WTC11 (cell line): ENCODE measurements around the gene SDC4.

Experiments used
- CREB1 ChIP-seq: sonication (generic); formaldehyde crosslinking; IDR thresholded peaks from 2 replicates; pipeline ENCODE4 v1.8.0; 2023; ENCODE audit warnings: mild to moderate bottlenecking, missing genetic modification reagents
- ELF4 ChIP-seq: sonication (generic); formaldehyde crosslinking; IDR thresholded peaks from 2 replicates; pipeline ENCODE4 v1.8.1; 2022; ENCODE audit warnings: low read depth, mild to moderate bottlenecking, moderate library complexity, missing genetic modification reagents
- ESRRA ChIP-seq: sonication (generic); formaldehyde crosslinking; IDR thresholded peaks from 2 replicates; pipeline ENCODE4 v1.8.1; 2022; ENCODE audit warnings: mild to moderate bottlenecking, missing genetic modification reagents, borderline replicate concordance
- GABPB1 ChIP-seq: sonication (generic); formaldehyde crosslinking; IDR thresholded peaks from 2 replicates; pipeline ENCODE4 v1.8.1; 2023; ENCODE audit warnings: mild to moderate bottlenecking, missing genetic modification reagents
- JUN ChIP-seq: sonication (generic); formaldehyde crosslinking; IDR thresholded peaks from 2 replicates; pipeline ENCODE4 v1.8.0; 2023; ENCODE audit warnings: mild to moderate bottlenecking, missing genetic modification reagents
- SOX15 ChIP-seq: fragments of 250-450 bp; sonication (Bioruptor Pico); IDR thresholded peaks from 2 replicates; pipeline ENCODE4 v1.9.0; 2021; ENCODE audit warnings: mild to moderate bottlenecking
- TF ChIP-seq, protein P1 (sequence below): fragments of 200-600 bp; IDR thresholded peaks from 2 replicates; pipeline ENCODE4 v1.8.0; 2022; ENCODE audit warnings: antibody characterized with exemption
- TF ChIP-seq, protein P2 (sequence below): sonication (generic); formaldehyde crosslinking; IDR thresholded peaks from 2 replicates; pipeline ENCODE4 v1.8.1; 2023; ENCODE audit warnings: mild to moderate bottlenecking, missing genetic modification reagents, moderate library complexity
- TF ChIP-seq, protein P3 (sequence below): sonication (generic); formaldehyde crosslinking; conservative IDR thresholded peaks from 2 replicates; pipeline ENCODE4 v1.8.1; 2023; ENCODE audit warnings: mild to moderate bottlenecking, low read depth, missing genetic modification reagents, moderate library complexity
- TF ChIP-seq, protein P4 (sequence below): sonication (generic); formaldehyde crosslinking; IDR thresholded peaks from 2 replicates; pipeline ENCODE4 v1.8.1; 2023; ENCODE audit warnings: mild to moderate bottlenecking, missing genetic modification reagents
- TF ChIP-seq, protein P5 (sequence below): sonication (generic); formaldehyde crosslinking; IDR thresholded peaks from 2 replicates; pipeline ENCODE4 v1.8.0; 2022; ENCODE audit warnings: missing genetic modification reagents

DNA sequence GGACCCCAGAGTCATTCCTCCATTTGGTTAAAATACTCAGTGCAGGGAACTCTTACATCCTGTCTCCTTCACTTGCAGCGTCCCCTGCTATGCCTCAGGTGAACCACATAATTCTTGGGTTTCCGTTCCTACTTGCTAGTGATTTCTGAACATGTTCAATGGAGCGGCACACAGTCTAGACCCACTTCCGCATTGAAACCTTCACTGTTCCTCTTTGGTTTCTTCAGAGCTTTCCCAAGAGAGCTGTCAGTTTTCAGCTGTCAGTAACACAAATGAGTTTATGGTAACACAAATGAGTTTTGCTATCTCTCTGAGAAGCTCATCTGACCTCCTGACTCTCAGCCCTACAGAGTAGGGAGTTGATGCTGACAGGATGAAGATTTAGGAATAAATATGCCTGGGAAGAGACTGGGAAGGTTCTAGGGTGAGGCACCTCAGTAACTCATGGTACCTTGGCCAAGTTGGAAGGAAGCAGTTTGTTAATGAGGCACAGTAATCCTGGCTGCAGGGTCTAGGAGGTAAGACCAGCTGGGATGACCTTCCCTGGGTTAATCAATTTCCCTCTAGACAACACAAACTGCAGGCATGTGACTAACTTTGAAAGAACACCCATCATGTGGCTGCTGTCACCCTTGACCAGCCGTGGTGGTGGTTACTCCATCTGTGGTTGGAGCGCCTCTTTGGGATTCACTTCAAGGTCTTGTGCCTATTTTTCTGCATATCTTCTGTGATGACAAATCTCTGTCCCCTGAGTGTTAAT lies 20.2 kb upstream of the SDC4 start:
- TF ChIP-seq, protein P1, sequence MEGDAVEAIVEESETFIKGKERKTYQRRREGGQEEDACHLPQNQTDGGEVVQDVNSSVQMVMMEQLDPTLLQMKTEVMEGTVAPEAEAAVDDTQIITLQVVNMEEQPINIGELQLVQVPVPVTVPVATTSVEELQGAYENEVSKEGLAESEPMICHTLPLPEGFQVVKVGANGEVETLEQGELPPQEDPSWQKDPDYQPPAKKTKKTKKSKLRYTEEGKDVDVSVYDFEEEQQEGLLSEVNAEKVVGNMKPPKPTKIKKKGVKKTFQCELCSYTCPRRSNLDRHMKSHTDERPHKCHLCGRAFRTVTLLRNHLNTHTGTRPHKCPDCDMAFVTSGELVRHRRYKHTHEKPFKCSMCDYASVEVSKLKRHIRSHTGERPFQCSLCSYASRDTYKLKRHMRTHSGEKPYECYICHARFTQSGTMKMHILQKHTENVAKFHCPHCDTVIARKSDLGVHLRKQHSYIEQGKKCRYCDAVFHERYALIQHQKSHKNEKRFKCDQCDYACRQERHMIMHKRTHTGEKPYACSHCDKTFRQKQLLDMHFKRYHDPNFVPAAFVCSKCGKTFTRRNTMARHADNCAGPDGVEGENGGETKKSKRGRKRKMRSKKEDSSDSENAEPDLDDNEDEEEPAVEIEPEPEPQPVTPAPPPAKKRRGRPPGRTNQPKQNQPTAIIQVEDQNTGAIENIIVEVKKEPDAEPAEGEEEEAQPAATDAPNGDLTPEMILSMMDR, result no peak
- TF ChIP-seq, protein P2, sequence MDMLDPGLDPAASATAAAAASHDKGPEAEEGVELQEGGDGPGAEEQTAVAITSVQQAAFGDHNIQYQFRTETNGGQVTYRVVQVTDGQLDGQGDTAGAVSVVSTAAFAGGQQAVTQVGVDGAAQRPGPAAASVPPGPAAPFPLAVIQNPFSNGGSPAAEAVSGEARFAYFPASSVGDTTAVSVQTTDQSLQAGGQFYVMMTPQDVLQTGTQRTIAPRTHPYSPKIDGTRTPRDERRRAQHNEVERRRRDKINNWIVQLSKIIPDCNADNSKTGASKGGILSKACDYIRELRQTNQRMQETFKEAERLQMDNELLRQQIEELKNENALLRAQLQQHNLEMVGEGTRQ, result no peak
- TF ChIP-seq SOX15 (CRISPR knock-in tag), result no peak
- TF ChIP-seq, protein P3, sequence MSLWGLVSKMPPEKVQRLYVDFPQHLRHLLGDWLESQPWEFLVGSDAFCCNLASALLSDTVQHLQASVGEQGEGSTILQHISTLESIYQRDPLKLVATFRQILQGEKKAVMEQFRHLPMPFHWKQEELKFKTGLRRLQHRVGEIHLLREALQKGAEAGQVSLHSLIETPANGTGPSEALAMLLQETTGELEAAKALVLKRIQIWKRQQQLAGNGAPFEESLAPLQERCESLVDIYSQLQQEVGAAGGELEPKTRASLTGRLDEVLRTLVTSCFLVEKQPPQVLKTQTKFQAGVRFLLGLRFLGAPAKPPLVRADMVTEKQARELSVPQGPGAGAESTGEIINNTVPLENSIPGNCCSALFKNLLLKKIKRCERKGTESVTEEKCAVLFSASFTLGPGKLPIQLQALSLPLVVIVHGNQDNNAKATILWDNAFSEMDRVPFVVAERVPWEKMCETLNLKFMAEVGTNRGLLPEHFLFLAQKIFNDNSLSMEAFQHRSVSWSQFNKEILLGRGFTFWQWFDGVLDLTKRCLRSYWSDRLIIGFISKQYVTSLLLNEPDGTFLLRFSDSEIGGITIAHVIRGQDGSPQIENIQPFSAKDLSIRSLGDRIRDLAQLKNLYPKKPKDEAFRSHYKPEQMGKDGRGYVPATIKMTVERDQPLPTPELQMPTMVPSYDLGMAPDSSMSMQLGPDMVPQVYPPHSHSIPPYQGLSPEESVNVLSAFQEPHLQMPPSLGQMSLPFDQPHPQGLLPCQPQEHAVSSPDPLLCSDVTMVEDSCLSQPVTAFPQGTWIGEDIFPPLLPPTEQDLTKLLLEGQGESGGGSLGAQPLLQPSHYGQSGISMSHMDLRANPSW (CRISPR knock-in tag), result no peak
- TF ChIP-seq CREB1, result no peak
- TF ChIP-seq GABPB1 (CRISPR knock-in tag), result no peak
- TF ChIP-seq JUN, result no peak
- TF ChIP-seq, protein P4, sequence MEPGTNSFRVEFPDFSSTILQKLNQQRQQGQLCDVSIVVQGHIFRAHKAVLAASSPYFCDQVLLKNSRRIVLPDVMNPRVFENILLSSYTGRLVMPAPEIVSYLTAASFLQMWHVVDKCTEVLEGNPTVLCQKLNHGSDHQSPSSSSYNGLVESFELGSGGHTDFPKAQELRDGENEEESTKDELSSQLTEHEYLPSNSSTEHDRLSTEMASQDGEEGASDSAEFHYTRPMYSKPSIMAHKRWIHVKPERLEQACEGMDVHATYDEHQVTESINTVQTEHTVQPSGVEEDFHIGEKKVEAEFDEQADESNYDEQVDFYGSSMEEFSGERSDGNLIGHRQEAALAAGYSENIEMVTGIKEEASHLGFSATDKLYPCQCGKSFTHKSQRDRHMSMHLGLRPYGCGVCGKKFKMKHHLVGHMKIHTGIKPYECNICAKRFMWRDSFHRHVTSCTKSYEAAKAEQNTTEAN (CRISPR knock-in tag), result no peak
- TF ChIP-seq ESRRA (CRISPR knock-in tag), result no peak
- TF ChIP-seq, protein P5, sequence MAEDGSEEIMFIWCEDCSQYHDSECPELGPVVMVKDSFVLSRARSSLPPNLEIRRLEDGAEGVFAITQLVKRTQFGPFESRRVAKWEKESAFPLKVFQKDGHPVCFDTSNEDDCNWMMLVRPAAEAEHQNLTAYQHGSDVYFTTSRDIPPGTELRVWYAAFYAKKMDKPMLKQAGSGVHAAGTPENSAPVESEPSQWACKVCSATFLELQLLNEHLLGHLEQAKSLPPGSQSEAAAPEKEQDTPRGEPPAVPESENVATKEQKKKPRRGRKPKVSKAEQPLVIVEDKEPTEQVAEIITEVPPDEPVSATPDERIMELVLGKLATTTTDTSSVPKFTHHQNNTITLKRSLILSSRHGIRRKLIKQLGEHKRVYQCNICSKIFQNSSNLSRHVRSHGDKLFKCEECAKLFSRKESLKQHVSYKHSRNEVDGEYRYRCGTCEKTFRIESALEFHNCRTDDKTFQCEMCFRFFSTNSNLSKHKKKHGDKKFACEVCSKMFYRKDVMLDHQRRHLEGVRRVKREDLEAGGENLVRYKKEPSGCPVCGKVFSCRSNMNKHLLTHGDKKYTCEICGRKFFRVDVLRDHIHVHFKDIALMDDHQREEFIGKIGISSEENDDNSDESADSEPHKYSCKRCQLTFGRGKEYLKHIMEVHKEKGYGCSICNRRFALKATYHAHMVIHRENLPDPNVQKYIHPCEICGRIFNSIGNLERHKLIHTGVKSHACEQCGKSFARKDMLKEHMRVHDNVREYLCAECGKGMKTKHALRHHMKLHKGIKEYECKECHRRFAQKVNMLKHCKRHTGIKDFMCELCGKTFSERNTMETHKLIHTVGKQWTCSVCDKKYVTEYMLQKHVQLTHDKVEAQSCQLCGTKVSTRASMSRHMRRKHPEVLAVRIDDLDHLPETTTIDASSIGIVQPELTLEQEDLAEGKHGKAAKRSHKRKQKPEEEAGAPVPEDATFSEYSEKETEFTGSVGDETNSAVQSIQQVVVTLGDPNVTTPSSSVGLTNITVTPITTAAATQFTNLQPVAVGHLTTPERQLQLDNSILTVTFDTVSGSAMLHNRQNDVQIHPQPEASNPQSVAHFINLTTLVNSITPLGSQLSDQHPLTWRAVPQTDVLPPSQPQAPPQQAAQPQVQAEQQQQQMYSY (CRISPR knock-in tag), result no peak
- TF ChIP-seq ELF4, result no peak
